HG03565 (cell line): Measurements from ENCODE around the gene PDIA5.

Experiments
- ATAC-seq: cut with Tn5 transposase; IDR thresholded peaks from one replicate; pipeline ENCODE4 v1.9.1; 2021; ENCODE audit warnings: mild to moderate bottlenecking, moderate library complexity; ENCODE audit not compliant: unreplicated experiment

Gene PDIA5

GRCh38 chr3:123089611-123090331 is 22.9 kb downstream of the PDIA5 start:
- ATAC-seq: no peak

- ATAC-seq: no peak
These were observed 24.1 kb downstream of the PDIA5 start for GRCh38 chr3:123090728-123091531.

GRCh38 chr3:123092243-123092642 is 25.4 kb downstream of the PDIA5 start:
- ATAC-seq: no peak

- ATAC-seq: no peak
These were observed 26.9 kb downstream of the PDIA5 start for GRCh38 chr3:123093696-123094095.

- no peak for ATAC-seq
These were observed 27.9 kb downstream of the PDIA5 start for GRCh38 chr3:123094516-123095313.

- ATAC-seq: no peak
These were observed 29.3 kb downstream of the PDIA5 start for GRCh38 chr3:123096126-123096525.

GRCh38 chr3:123096731-123097130 is 29.9 kb downstream of the PDIA5 start:
- ATAC-seq: no peak

GRCh38 chr3:123098426-123099330 is 31.9 kb downstream of the PDIA5 start:
- no peak for ATAC-seq

- ATAC-seq: no peak
These were observed 32.7 kb downstream of the PDIA5 start for GRCh38 chr3:123099331-123100192.

GRCh38 chr3:123100193-123100776 is 33.5 kb downstream of the PDIA5 start:
- no peak for ATAC-seq

- ATAC-seq: no peak
These were observed 35.4 kb downstream of the PDIA5 start for GRCh38 chr3:123102249-123102648.

- ATAC-seq: no peak
These were observed 36.0 kb downstream of the PDIA5 start for GRCh38 chr3:123102826-123103225.

- ATAC-seq: no peak
These were observed 37.7 kb downstream of the PDIA5 start for GRCh38 chr3:123104550-123104949.

- ATAC-seq: no peak
These were observed 38.7 kb downstream of the PDIA5 start for GRCh38 chr3:123105201-123106189.

GRCh38 chr3:123110282-123110975 is 43.6 kb downstream of the PDIA5 start:
- ATAC-seq: no peak

GRCh38 chr3:123110976-123111615 is 44.3 kb downstream of the PDIA5 start:
- ATAC-seq: no peak

- ATAC-seq: no peak
These were observed 44.8 kb downstream of the PDIA5 start for GRCh38 chr3:123111640-123112039.
